ENCODE measurements around the gene COPS3. TPM values are rescaled to one million over a fixed set of nuclear protein-coding genes. Genes with fewer than 3 reads are reported as not detected.

The COPS3 gene
- total RNA-seq, 1 experiment from 2014 or later = 157 TPM

- ChIA-PET POLR2A (ENCODE audit: low non-redundant PET) (no interaction called here), CTCF (no interaction called here)
- no peak for TF ChIP-seq CTCF (conservative IDR thresholded peaks at IDR 0.05; ENCODE audit: low read depth, low read length)
- TF ChIP-seq EZH2 (IDR thresholded peaks at IDR 0.05; ENCODE audit: borderline replicate concordance, low read depth, low read length, poor library complexity, severe bottlenecking) = no peak
- peak overlapping the region; percentile 24 for H3K4me3 ChIP-seq (ENCODE audit: low read depth, low read length, poor library complexity, severe bottlenecking)
- no peak overlapping the region for H3K27ac ChIP-seq (ENCODE audit: low read depth, low read length, poor library complexity, severe bottlenecking)
- peak; percentile 51 for DNase-seq (ENCODE audit: low spot score)
- intact Hi-C loops (cut with micrococcal nuclease; ENCODE audit: unreplicated experiment) = no loop called here
- BruUV-seq (replicated peaks) = no TSS peak
- H3K36me3 ChIP-seq (ENCODE audit: insufficient read depth, low read length, poor library complexity, severe bottlenecking) = no peaks in the 10 kb centered on the region
- no peaks in the 10 kb centered on the region for H3K4me1 ChIP-seq (ENCODE audit: insufficient read depth, low read length, poor library complexity, severe bottlenecking)
- no peaks in the 10 kb centered on the region for H3K9me3 ChIP-seq (ENCODE audit: low read depth, low read length, poor library complexity, severe bottlenecking)
- H3K27me3 ChIP-seq (replicated peaks; ENCODE audit: insufficient read depth, low read depth, low read length, poor library complexity) = no peaks in the 10 kb centered on the region
These were observed 19.9 kb upstream of the COPS3 start for GRCh38 chr17:17300624-17301568.

DNA sequence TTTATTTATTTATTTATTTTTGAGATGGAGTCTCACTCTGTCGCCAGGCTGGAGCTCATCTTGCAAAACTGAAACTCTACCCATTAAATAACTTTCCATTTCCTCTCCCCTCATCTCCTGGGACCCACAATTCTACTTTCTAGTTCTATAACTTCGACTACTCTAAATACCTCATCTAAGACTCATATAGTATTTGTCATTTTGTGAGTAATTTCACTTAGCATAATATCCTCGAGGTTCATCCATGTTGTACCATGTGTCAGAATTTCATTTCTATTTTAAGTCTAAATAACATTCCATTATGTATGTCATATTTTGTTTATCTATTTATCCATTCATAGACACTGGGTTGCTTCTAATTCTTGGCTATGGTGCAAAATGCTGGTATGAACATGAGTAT is 17.1 kb upstream of the COPS3 start:
- H3K4me1 ChIP-seq (ENCODE audit: insufficient read depth, low read length, poor library complexity, severe bottlenecking) = no peaks in the 10 kb centered on the region
- H3K36me3 ChIP-seq (ENCODE audit: insufficient read depth, low read length, poor library complexity, severe bottlenecking) = no peaks in the 10 kb centered on the region
- no peak for TF ChIP-seq EZH2 (IDR thresholded peaks at IDR 0.05; ENCODE audit: borderline replicate concordance, low read depth, low read length, poor library complexity, severe bottlenecking)
- TF ChIP-seq CTCF (conservative IDR thresholded peaks at IDR 0.05; ENCODE audit: low read depth, low read length) = no peak
- intact Hi-C loops (cut with micrococcal nuclease; ENCODE audit: unreplicated experiment) = no loop called here
- no peaks in the 10 kb centered on the region for H3K9me3 ChIP-seq (ENCODE audit: low read depth, low read length, poor library complexity, severe bottlenecking)
- no peak overlapping the region for H3K27ac ChIP-seq (ENCODE audit: low read depth, low read length, poor library complexity, severe bottlenecking)
- CTCF ChIA-PET = no interaction called here
- H3K27me3 ChIP-seq (replicated peaks; ENCODE audit: insufficient read depth, low read depth, low read length, poor library complexity) = no peaks in the 10 kb centered on the region
- DNase-seq (ENCODE audit: low spot score) = no peak
- BruUV-seq (replicated peaks) = no TSS peak
- POLR2A ChIA-PET (ENCODE audit: low non-redundant PET) = no interaction called here
- no peak overlapping the region for H3K4me3 ChIP-seq (ENCODE audit: low read depth, low read length, poor library complexity, severe bottlenecking)

GRCh38 chr17:17297217-17297616 is 16.2 kb upstream of the COPS3 start:
- TF ChIP-seq EZH2 (IDR thresholded peaks at IDR 0.05; ENCODE audit: borderline replicate concordance, low read depth, low read length, poor library complexity, severe bottlenecking) = no peak
- no peak for TF ChIP-seq CTCF (conservative IDR thresholded peaks at IDR 0.05; ENCODE audit: low read depth, low read length)
- no TSS peak for BruUV-seq (replicated peaks)

More at GRCh38 chr17:17297217-17297616, 16.2 kb upstream of the COPS3 start:
- ChIA-PET POLR2A (ENCODE audit: low non-redundant PET) (no interaction called here), CTCF (no interaction called here)
- H3K9me3 ChIP-seq (ENCODE audit: low read depth, low read length, poor library complexity, severe bottlenecking) = no peaks in the 10 kb centered on the region
- no peaks in the 10 kb centered on the region for H3K27me3 ChIP-seq (replicated peaks; ENCODE audit: insufficient read depth, low read depth, low read length, poor library complexity)
- no peak overlapping the region for H3K4me3 ChIP-seq (ENCODE audit: low read depth, low read length, poor library complexity, severe bottlenecking)
- intact Hi-C loops (cut with micrococcal nuclease; ENCODE audit: unreplicated experiment) = no loop called here
- no peaks in the 10 kb centered on the region for H3K4me1 ChIP-seq (ENCODE audit: insufficient read depth, low read length, poor library complexity, severe bottlenecking)
- H3K27ac ChIP-seq (ENCODE audit: low read depth, low read length, poor library complexity, severe bottlenecking) = no peak overlapping the region
- DNase-seq (ENCODE audit: low spot score) = no peak
- H3K36me3 ChIP-seq (ENCODE audit: insufficient read depth, low read length, poor library complexity, severe bottlenecking) = no peaks in the 10 kb centered on the region
